Measurements from ENCODE around the gene DIP2C.

DIP2C gene

DNA sequence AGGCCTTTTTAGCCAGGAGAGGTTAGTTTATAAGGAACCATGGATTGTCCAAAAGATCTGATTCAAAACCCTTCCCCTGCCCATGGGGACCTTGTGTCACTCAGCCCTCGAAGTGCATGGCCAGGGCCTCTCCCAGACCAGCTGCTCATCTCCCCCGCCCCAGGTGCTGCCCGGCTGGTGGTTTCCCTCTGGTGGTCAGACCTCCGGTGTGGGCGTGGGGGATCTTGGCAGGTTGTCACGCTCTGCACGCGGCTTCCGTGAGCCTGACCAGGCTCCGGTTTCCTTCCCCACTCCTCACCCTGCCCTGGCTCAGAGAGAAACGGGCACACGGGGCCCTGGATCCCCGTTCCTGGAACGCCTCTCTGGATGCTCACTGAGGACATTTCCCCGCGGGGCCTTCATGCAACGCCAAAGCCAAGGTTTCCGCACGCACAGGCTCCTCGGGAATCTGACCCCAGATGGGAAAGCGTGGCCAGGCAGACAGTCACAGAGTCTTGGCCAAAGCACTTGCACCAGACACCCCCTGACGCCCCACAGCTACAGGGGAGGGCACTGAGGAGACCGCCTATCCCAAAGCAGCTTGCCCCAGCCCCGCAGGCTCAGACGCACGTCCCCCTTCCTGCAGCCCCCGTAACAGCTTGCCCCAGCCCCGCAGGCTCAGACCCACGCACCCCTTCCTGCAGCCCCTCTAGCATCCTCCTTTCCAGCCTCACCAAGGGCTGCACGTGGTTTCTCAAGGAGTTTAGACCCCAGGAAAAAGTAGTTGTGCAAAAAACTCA, 7.8 kb upstream of the DIP2C start:
- Histone ChIP-seq H3K4me1 (ENCODE audit: control insufficient read depth in 1 of 2, insufficient read depth in 2 of 2, low read length in 2 of 2) (no peaks in the 10 kb centered on the region), H2BK120ac (ENCODE audit: insufficient read depth, low read length, poor library complexity) (no peak overlapping the region), H3K79me1 (ENCODE audit: low read length) (no peaks in the 10 kb centered on the region), H3K4me2 (ENCODE audit: low read length) (no peak overlapping the region), H2BK5ac (ENCODE audit: low read depth, low read length, poor library complexity) (no peak overlapping the region), H3K9me3 (ENCODE audit: insufficient read depth, low read depth, low read length) (peaks cover 13% of the 10 kb centered on the region), H2AFZ (ENCODE audit: insufficient read depth, low read length, poor library complexity) (no peak overlapping the region), H4K8ac (ENCODE audit: low read depth, low read length) (no peak overlapping the region), H3K23ac (ENCODE audit: low read length) (no peak overlapping the region), H3K18ac (ENCODE audit: low read length) (no peak overlapping the region), H4K12ac (ENCODE audit: low read depth, low read length) (no peak overlapping the region), H3K9ac (ENCODE audit: low read length) (no peak overlapping the region), H2AK5ac (ENCODE audit: low read length) (no peak overlapping the region), H4K91ac (ENCODE audit: low read depth, low read length) (no peak overlapping the region), H2BK12ac (ENCODE audit: low read length) (no peak overlapping the region), H3K36me3 (ENCODE audit: control insufficient read depth in 1 of 2, insufficient read depth in 2 of 2, low read length in 2 of 2) (no peaks in the 10 kb centered on the region), H3K14ac (ENCODE audit: low read length) (no peak overlapping the region), H3K79me2 (ENCODE audit: control insufficient read depth, insufficient read depth, low read length, poor library complexity) (no peaks in the 10 kb centered on the region), H3K4ac (ENCODE audit: low read depth, low read length) (no peak overlapping the region), H3K27me3 (ENCODE audit: insufficient read depth, low read length) (no peaks in the 10 kb centered on the region), H3K4me3 (ENCODE audit: low read depth, low read length) (no peak overlapping the region), H3K27ac (ENCODE audit: low read depth, low read length) (no peak overlapping the region)
- WGBS (ENCODE audit: extremely low coverage, insufficient coverage, insufficient read length), result no CpG with 5 or more reads among the region's 30 CpGs
- no peak for DNase-seq

DNA sequence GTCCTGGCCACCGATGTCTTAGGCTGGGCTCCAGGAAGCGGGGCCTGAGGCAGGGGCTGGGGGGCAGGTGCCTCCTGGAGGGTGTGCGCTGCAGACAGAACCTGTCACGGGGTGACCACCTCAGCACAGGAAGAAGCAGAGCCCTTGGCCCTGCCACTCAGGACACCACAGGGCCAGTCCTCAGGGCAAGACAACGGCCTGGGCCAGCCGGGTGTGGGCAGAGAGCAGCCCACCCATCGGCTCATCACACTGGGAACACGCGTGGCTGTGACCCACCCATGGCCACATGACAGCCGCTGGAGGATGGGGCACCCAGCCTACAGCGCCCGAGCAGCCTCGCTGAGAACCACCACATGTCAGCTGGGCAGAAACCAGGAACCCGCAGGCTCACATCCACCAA, 5.9 kb upstream of the DIP2C start:
- H3K27me3 ChIP-seq (ENCODE audit: insufficient read depth, low read length), result no peaks in the 10 kb centered on the region
- no peaks in the 10 kb centered on the region for H3K36me3 ChIP-seq (ENCODE audit: control insufficient read depth in 1 of 2, insufficient read depth in 2 of 2, low read length in 2 of 2)
- no peak overlapping the region for H2BK5ac ChIP-seq (ENCODE audit: low read depth, low read length, poor library complexity)
- H3K9me3 ChIP-seq (ENCODE audit: insufficient read depth, low read depth, low read length), result peaks cover 11% of the 10 kb centered on the region
- no peaks in the 10 kb centered on the region for H3K79me2 ChIP-seq (ENCODE audit: control insufficient read depth, insufficient read depth, low read length, poor library complexity)
- no peak overlapping the region for H2BK120ac ChIP-seq (ENCODE audit: insufficient read depth, low read length, poor library complexity)
- no peak overlapping the region for H3K14ac ChIP-seq (ENCODE audit: low read length)
- no peak overlapping the region for H2AFZ ChIP-seq (ENCODE audit: insufficient read depth, low read length, poor library complexity)
- no peak overlapping the region for H3K4me3 ChIP-seq (ENCODE audit: low read depth, low read length)
- no peak overlapping the region for H3K9ac ChIP-seq (ENCODE audit: low read length)
- H3K4ac ChIP-seq (ENCODE audit: low read depth, low read length), result no peak overlapping the region
- H3K18ac ChIP-seq (ENCODE audit: low read length), result no peak overlapping the region
- no CpG with 5 or more reads among the region's 14 CpGs for WGBS (ENCODE audit: extremely low coverage, insufficient coverage, insufficient read length)
- H3K23ac ChIP-seq (ENCODE audit: low read length), result no peak overlapping the region
- H2BK12ac ChIP-seq (ENCODE audit: low read length), result no peak overlapping the region
- H4K8ac ChIP-seq (ENCODE audit: low read depth, low read length), result no peak overlapping the region
- no peak overlapping the region for H2AK5ac ChIP-seq (ENCODE audit: low read length)
- no peak overlapping the region for H3K4me2 ChIP-seq (ENCODE audit: low read length)
- no peak overlapping the region for H4K91ac ChIP-seq (ENCODE audit: low read depth, low read length)
- DNase-seq, result no peak
- H4K12ac ChIP-seq (ENCODE audit: low read depth, low read length), result no peak overlapping the region
- no peak overlapping the region for H3K27ac ChIP-seq (ENCODE audit: low read depth, low read length)
- H3K79me1 ChIP-seq (ENCODE audit: low read length), result no peaks in the 10 kb centered on the region
- peaks cover under 1% of the 10 kb centered on the region in 2 experiments for H3K4me1 ChIP-seq (ENCODE audit: control insufficient read depth in 1 of 2, insufficient read depth in 2 of 2, low read length in 2 of 2)

DNA sequence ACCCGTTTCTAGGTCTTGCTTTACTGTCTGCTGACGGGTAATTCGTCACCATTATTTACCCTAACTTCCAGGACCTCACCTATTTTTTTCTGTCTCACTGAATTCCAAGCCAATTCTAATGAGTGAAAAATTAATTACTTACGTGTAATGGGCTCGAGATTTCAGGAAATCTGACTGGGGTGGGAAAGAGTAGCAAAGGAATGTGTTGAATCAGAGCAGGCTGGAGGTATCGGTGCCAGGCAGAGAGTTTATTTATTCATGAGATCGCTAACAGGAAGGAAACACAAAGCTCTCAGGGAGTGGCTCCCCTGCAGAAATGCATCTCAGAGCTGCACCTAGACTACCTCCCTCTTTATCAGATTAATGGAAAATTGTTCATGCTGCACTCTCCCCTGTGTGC, 4.0 kb upstream of the DIP2C start:
- Histone ChIP-seq H2AK5ac (ENCODE audit: low read length) (no peak overlapping the region), H3K23ac (ENCODE audit: low read length) (no peak overlapping the region), H3K9ac (ENCODE audit: low read length) (no peak overlapping the region), H2BK5ac (ENCODE audit: low read depth, low read length, poor library complexity) (no peak overlapping the region), H3K79me1 (ENCODE audit: low read length) (peaks cover 8% of the 10 kb centered on the region), H4K12ac (ENCODE audit: low read depth, low read length) (no peak overlapping the region), H3K27ac (ENCODE audit: low read depth, low read length) (no peak overlapping the region), H2AFZ (ENCODE audit: insufficient read depth, low read length, poor library complexity) (no peak overlapping the region), H3K4ac (ENCODE audit: low read depth, low read length) (no peak overlapping the region), H3K18ac (ENCODE audit: low read length) (no peak overlapping the region), H2BK120ac (ENCODE audit: insufficient read depth, low read length, poor library complexity) (no peak overlapping the region), H4K91ac (ENCODE audit: low read depth, low read length) (no peak overlapping the region), H3K4me1 (ENCODE audit: control insufficient read depth in 1 of 2, insufficient read depth in 2 of 2, low read length in 2 of 2) (peaks cover 3 to 5% of the 10 kb centered on the region in 2 experiments), H3K14ac (ENCODE audit: low read length) (no peak overlapping the region), H3K36me3 (ENCODE audit: control insufficient read depth in 1 of 2, insufficient read depth in 2 of 2, low read length in 2 of 2) (no peaks in the 10 kb centered on the region), H3K27me3 (ENCODE audit: insufficient read depth, low read length) (no peaks in the 10 kb centered on the region), H3K4me2 (ENCODE audit: low read length) (no peak overlapping the region), H2BK12ac (ENCODE audit: low read length) (no peak overlapping the region), H4K8ac (ENCODE audit: low read depth, low read length) (no peak overlapping the region), H3K79me2 (ENCODE audit: control insufficient read depth, insufficient read depth, low read length, poor library complexity) (peaks cover 7% of the 10 kb centered on the region), H3K4me3 (ENCODE audit: low read depth, low read length) (no peak overlapping the region), H3K9me3 (ENCODE audit: insufficient read depth, low read depth, low read length) (peaks cover 6% of the 10 kb centered on the region)
- no CpG with 5 or more reads among the region's 7 CpGs for WGBS (ENCODE audit: extremely low coverage, insufficient coverage, insufficient read length)
- no peak for DNase-seq

DNA sequence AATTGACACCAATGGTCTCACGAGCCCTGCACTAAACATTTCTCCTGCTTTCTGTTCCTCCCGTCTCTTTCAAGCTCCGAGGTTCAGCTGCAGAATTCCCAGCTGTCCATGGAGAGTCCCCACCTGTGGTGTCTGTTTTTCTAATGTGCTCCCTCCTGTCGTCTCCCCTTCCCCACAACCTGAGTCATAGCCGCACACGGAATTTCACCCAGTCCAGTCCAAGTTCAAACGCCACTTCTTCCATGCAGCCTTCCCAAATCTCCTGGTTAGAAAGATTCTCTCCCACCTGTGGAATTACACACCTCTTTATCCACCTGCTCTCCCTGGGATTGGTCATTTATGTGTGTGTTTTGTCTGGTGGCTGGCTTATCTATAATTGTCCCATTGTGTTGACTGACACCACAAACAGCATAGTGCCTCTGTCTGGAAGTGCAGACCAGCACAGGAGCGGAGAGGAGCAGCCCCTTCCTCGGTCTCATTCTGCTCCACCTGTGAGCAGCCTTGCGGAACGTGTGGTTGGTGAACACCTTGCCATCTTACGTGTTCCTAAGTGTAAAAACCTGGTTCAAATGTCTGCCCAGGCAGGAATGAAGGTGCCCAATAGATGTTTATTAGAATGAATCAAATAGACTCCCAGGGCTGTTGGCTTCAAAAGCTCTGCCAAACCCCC, 3.3 kb upstream of the DIP2C start:
- no peak overlapping the region for H3K4me2 ChIP-seq (ENCODE audit: low read length)
- no CpG with 5 or more reads among the region's 12 CpGs for WGBS (ENCODE audit: extremely low coverage, insufficient coverage, insufficient read length)
- H3K14ac ChIP-seq (ENCODE audit: low read length), result no peak overlapping the region
- H2AK5ac ChIP-seq (ENCODE audit: low read length), result no peak overlapping the region
- no peak overlapping the region for H3K18ac ChIP-seq (ENCODE audit: low read length)
- H2BK120ac ChIP-seq (ENCODE audit: insufficient read depth, low read length, poor library complexity), result no peak overlapping the region
- H3K4me1 ChIP-seq (ENCODE audit: control insufficient read depth in 1 of 2, insufficient read depth in 2 of 2, low read length in 2 of 2), result peaks cover 3 to 7% of the 10 kb centered on the region in 2 experiments
- DNase-seq, result no peak
- peaks cover 8% of the 10 kb centered on the region for H3K79me1 ChIP-seq (ENCODE audit: low read length)
- no peak overlapping the region for H2BK5ac ChIP-seq (ENCODE audit: low read depth, low read length, poor library complexity)
- no peak overlapping the region for H3K4ac ChIP-seq (ENCODE audit: low read depth, low read length)
- H2BK12ac ChIP-seq (ENCODE audit: low read length), result no peak overlapping the region
- H3K23ac ChIP-seq (ENCODE audit: low read length), result no peak overlapping the region
- no peak overlapping the region for H2AFZ ChIP-seq (ENCODE audit: insufficient read depth, low read length, poor library complexity)
- H3K4me3 ChIP-seq (ENCODE audit: low read depth, low read length), result no peak overlapping the region
- H3K9me3 ChIP-seq (ENCODE audit: insufficient read depth, low read depth, low read length), result peaks cover 6% of the 10 kb centered on the region
- no peak overlapping the region for H3K9ac ChIP-seq (ENCODE audit: low read length)
- no peak overlapping the region for H4K8ac ChIP-seq (ENCODE audit: low read depth, low read length)
- H4K91ac ChIP-seq (ENCODE audit: low read depth, low read length), result no peak overlapping the region
- no peaks in the 10 kb centered on the region for H3K36me3 ChIP-seq (ENCODE audit: control insufficient read depth in 1 of 2, insufficient read depth in 2 of 2, low read length in 2 of 2)
- H3K27ac ChIP-seq (ENCODE audit: low read depth, low read length), result no peak overlapping the region
- H4K12ac ChIP-seq (ENCODE audit: low read depth, low read length), result no peak overlapping the region
- H3K27me3 ChIP-seq (ENCODE audit: insufficient read depth, low read length), result no peaks in the 10 kb centered on the region
- peaks cover 7% of the 10 kb centered on the region for H3K79me2 ChIP-seq (ENCODE audit: control insufficient read depth, insufficient read depth, low read length, poor library complexity)

Measured in trophoblast cell (in vitro differentiated cells and primary cell).